NT2/D1 (cell line): Measurements from ENCODE around the gene ZNF329.

Source experiments
- DNase-seq: peaks from one replicate; pipeline ENCODE4 v3.0.0-alpha.2; 2011; ENCODE audit warnings: low read depth, low spot score
- H3K27me3 ChIP-seq: 2 replicates; pipeline ENCODE4 v1.6.0; 2011; ENCODE audit warnings: mild to moderate bottlenecking; ENCODE audit not compliant: insufficient read length, insufficient read depth
- H3K36me3 ChIP-seq: 2 replicates; pipeline ENCODE4 v1.6.1; 2011; ENCODE audit warnings: mild to moderate bottlenecking, low read length, mixed read lengths; ENCODE audit not compliant: insufficient read depth, insufficient read length
- H3K4me1 ChIP-seq: 2 replicates; pipeline ENCODE4 v1.5.1; 2011; ENCODE audit not compliant: insufficient read depth, insufficient read length
- H3K4me3 ChIP-seq: 2 replicates; pipeline ENCODE4 v1.5.1; 2011; ENCODE audit warnings: low read depth; ENCODE audit not compliant: insufficient read length
- H3K9ac ChIP-seq: 2 replicates; pipeline ENCODE4 v1.6.0; 2011; ENCODE audit warnings: low read depth; ENCODE audit not compliant: insufficient read length
- H3K9me3 ChIP-seq: 2 replicates; pipeline ENCODE4 v1.5.1; 2011; ENCODE audit warnings: mild to moderate bottlenecking, low read length; ENCODE audit not compliant: insufficient read depth
- SUZ12 ChIP-seq: IDR thresholded peaks from 2 replicates; pipeline ENCODE4 v1.6.1; 2011; ENCODE audit not compliant: insufficient read length, insufficient read depth; ENCODE audit errors: extremely low read depth
- YY1 ChIP-seq: IDR thresholded peaks from 2 replicates; pipeline ENCODE4 v1.6.1; 2011; ENCODE audit not compliant: insufficient read length, insufficient read depth
- ZNF274 ChIP-seq: IDR thresholded peaks from 2 replicates; pipeline ENCODE4 v1.6.1; 2011; ENCODE audit warnings: mild to moderate bottlenecking, low read depth, low read length

Gene ZNF329

GRCh38 chr19:58093071-58093470 is 57.5 kb downstream of the ZNF329 start:
- Histone ChIP-seq H3K27me3 (no peaks in the 10 kb centered on the region), H3K9ac (no peak overlapping the region), H3K36me3 (peaks cover 39% of the 10 kb centered on the region), H3K9me3 (no peaks in the 10 kb centered on the region), H3K4me1 (peaks cover 12% of the 10 kb centered on the region), H3K4me3 (no peak overlapping the region)
- no peak for DNase-seq
- TF ChIP-seq YY1 (no peak), ZNF274 (no peak), SUZ12 (no peak)

- no peak for TF ChIP-seq ZNF274
- Histone ChIP-seq H3K36me3 (peaks cover 48% of the 10 kb centered on the region), H3K9ac (no peak overlapping the region), H3K4me3 (no peak overlapping the region), H3K4me1 (peaks cover 6% of the 10 kb centered on the region), H3K9me3 (no peaks in the 10 kb centered on the region), H3K27me3 (no peaks in the 10 kb centered on the region)
- DNase-seq, result no peak
These were observed 59.2 kb downstream of the ZNF329 start for GRCh38 chr19:58091251-58091995.

GRCh38 chr19:58089846-58090245 is 60.7 kb downstream of the ZNF329 start:
- no peaks in the 10 kb centered on the region for H3K27me3 ChIP-seq
- no peak overlapping the region for H3K9ac ChIP-seq
- no peak for DNase-seq
- TF ChIP-seq YY1 (no peak), ZNF274 (no peak), SUZ12 (no peak)
- H3K4me1 ChIP-seq, result peaks cover 5% of the 10 kb centered on the region
- peaks cover 52% of the 10 kb centered on the region for H3K36me3 ChIP-seq
- H3K9me3 ChIP-seq, result no peaks in the 10 kb centered on the region
- H3K4me3 ChIP-seq, result no peak overlapping the region

GRCh38 chr19:58088521-58089052 is 62.0 kb downstream of the ZNF329 start:
- DNase-seq, result no peak
- Histone ChIP-seq H3K4me3 (no peak overlapping the region), H3K9me3 (no peaks in the 10 kb centered on the region), H3K4me1 (peaks cover 5% of the 10 kb centered on the region), H3K9ac (no peak overlapping the region), H3K27me3 (no peaks in the 10 kb centered on the region), H3K36me3 (peaks cover 61% of the 10 kb centered on the region)
- TF ChIP-seq YY1 (no peak), ZNF274 (no peak), SUZ12 (no peak)

GRCh38 chr19:58086825-58087710 is 63.5 kb downstream of the ZNF329 start:
- no peak overlapping the region for H3K4me3 ChIP-seq
- peaks cover 5% of the 10 kb centered on the region for H3K4me1 ChIP-seq
- H3K36me3 ChIP-seq, result peaks cover 53% of the 10 kb centered on the region
- no peaks in the 10 kb centered on the region for H3K9me3 ChIP-seq
- no peak for TF ChIP-seq YY1
- TF ChIP-seq SUZ12, result no peak
- TF ChIP-seq ZNF274, result no peak
- no peaks in the 10 kb centered on the region for H3K27me3 ChIP-seq
- no peak overlapping the region for H3K9ac ChIP-seq
- DNase-seq, result no peak

- Histone ChIP-seq H3K4me1 (no peaks in the 10 kb centered on the region), H3K36me3 (peaks cover 50% of the 10 kb centered on the region), H3K4me3 (no peak overlapping the region), H3K9ac (no peak overlapping the region), H3K27me3 (no peaks in the 10 kb centered on the region), H3K9me3 (no peaks in the 10 kb centered on the region)
- TF ChIP-seq YY1, result no peak
- TF ChIP-seq ZNF274, result no peak
- no peak for TF ChIP-seq SUZ12
- no peak for DNase-seq
These were observed 65.2 kb downstream of the ZNF329 start for GRCh38 chr19:58085348-58085875.
